NK-92 (cell line): Measurements from ENCODE around the gene BCL2A1.
"Not testable (repeated sequence)": the region's sequence is repeated elsewhere in the genome, so short reads cannot be mapped to it uniquely, and the experiment has no call there.

Source experiments
- DNase-seq: peaks from one replicate; lab custom pipeline; 2025; ENCODE audit not compliant: unreplicated experiment; lab: John Stamatoyannopoulos, UW

The BCL2A1 gene

GRCh38 chr15:79989682-79990081 is 18.7 kb upstream of the BCL2A1 start:
- no peak for DNase-seq

GRCh38 chr15:79989183-79989582 is 18.2 kb upstream of the BCL2A1 start:
- no peak for DNase-seq

- DNase-seq, result no peak
These were observed 17.6 kb upstream of the BCL2A1 start for GRCh38 chr15:79988448-79989117.

- DNase-seq, result no peak
These were observed 17.0 kb upstream of the BCL2A1 start for GRCh38 chr15:79987969-79988368.

- DNase-seq, result no peak
These were observed 16.6 kb upstream of the BCL2A1 start for GRCh38 chr15:79987569-79987955.

GRCh38 chr15:79981831-79982455 is 10.9 kb upstream of the BCL2A1 start:
- DNase-seq, result no peak

- DNase-seq, result no peak
These were observed 7.9 kb upstream of the BCL2A1 start for GRCh38 chr15:79978655-79979514.

- DNase-seq, result no peak
These were observed 7.3 kb upstream of the BCL2A1 start for GRCh38 chr15:79978260-79978654.

- no peak for DNase-seq
These were observed 6.5 kb upstream of the BCL2A1 start for GRCh38 chr15:79977431-79978054.

GRCh38 chr15:79973456-79974195 is 2.6 kb upstream of the BCL2A1 start:
- DNase-seq, result no peak

GRCh38 chr15:79972863-79973262 is 1.9 kb upstream of the BCL2A1 start:
- no peak for DNase-seq

- no peak for DNase-seq
These were observed 815 bp downstream of the BCL2A1 start for GRCh38 chr15:79970181-79970580.

- DNase-seq, result no peak
These were observed 1.9 kb downstream of the BCL2A1 start for GRCh38 chr15:79969146-79969545.

GRCh38 chr15:79967298-79968182 is 3.5 kb downstream of the BCL2A1 start:
- DNase-seq, result no peak

GRCh38 chr15:79966634-79967297 is 4.2 kb downstream of the BCL2A1 start:
- no peak for DNase-seq

- no peak for DNase-seq
These were observed 5.0 kb downstream of the BCL2A1 start for GRCh38 chr15:79965846-79966630.

- no peak for DNase-seq
These were observed 6.7 kb downstream of the BCL2A1 start for GRCh38 chr15:79964232-79964805.

GRCh38 chr15:79962921-79963320 is 8.1 kb downstream of the BCL2A1 start:
- DNase-seq, result not testable (repeated sequence)
